ENCODE measurements around the gene PCTP. TPM values are rescaled to one million over a fixed set of nuclear protein-coding genes. Genes with fewer than 3 reads are reported as not detected.

Gene PCTP
- total and polyA plus RNA-seq, 9 of the 15 experiments (the other 6 are each of a cell fraction or from before 2014, with no cell fraction given): 10.9 to 62.3 (median 41.2) TPM

DNA sequence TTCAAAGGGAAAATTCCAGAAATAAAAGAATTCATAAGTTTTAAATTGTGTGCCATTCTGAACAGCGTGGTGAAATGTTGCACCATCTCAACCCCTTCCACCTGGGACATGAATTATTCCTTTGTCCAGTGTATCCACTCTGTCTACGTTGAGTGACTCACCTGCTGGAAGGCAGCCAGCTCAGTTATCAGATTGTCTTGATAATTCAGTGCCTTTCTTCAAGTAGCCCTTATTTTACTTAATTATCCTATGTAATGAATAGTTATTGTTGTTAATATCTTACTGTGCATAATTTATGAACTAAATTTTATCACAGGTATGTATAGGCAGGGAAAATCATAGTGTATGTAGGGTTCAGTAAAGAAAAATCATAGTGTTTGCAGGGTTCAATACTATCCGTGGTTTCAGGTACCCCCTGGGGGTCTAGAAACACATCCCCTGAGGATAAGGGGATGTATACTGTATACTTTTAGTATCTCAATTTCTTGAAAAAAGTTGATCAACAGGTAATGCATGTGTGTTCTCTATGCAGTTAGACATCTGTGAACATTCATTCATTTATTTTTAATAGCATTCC is 7.7 kb upstream of the PCTP start (continued):
- TF ChIP-seq RNF219 (CRISPR knock-in tag; IDR thresholded peaks at IDR 0.05) (no peak), POLR2AphosphoS5 (IDR thresholded peaks at IDR 0.05; ENCODE audit: control insufficient read depth, insufficient read depth, low read depth, low read length) (no peak), ZNF75A (CRISPR knock-in tag; IDR thresholded peaks at IDR 0.05) (no peak), HES1 (IDR thresholded peaks at IDR 0.05; ENCODE audit: low read depth) (no peak), ZNF785 (CRISPR knock-in tag; IDR thresholded peaks at IDR 0.05) (no peak), ZNF146 (CRISPR knock-in tag; IDR thresholded peaks at IDR 0.05; ENCODE audit: unreplicated experiment) (no peak), PKNOX1 (IDR thresholded peaks at IDR 0.05) (peak; percentile 65), SREBF2 (CRISPR knock-in tag; IDR thresholded peaks at IDR 0.05) (no peak), PCBP1 (IDR thresholded peaks at IDR 0.05; ENCODE audit: low read depth, low read length, poor library complexity, severe bottlenecking) (no peak), GATAD2B (IDR thresholded peaks at IDR 0.05; ENCODE audit: borderline replicate concordance) (no peak), ZNF584 (CRISPR knock-in tag; IDR thresholded peaks at IDR 0.05; ENCODE audit: low read depth) (no peak), ZNF589 (CRISPR knock-in tag; IDR thresholded peaks at IDR 0.05; ENCODE audit: low read depth) (no peak), ILK (tag; IDR thresholded peaks at IDR 0.05; ENCODE audit: borderline replicate concordance, low read depth) (no peak), CBFA2T3 (IDR thresholded peaks at IDR 0.05) (no peak), SPI1 (IDR thresholded peaks at IDR 0.05; ENCODE audit: borderline replicate concordance, low read depth, low read length) (no peak), ZNF354B (CRISPR knock-in tag; IDR thresholded peaks at IDR 0.05) (no peak), PYGO2 (tag; IDR thresholded peaks at IDR 0.05) (no peak), TFAP4 (CRISPR knock-in tag; IDR thresholded peaks at IDR 0.05; ENCODE audit: borderline replicate concordance) (no peak), KLF10 (CRISPR knock-in tag; IDR thresholded peaks at IDR 0.05) (no peak)
- TF ChIP-seq, protein P1, sequence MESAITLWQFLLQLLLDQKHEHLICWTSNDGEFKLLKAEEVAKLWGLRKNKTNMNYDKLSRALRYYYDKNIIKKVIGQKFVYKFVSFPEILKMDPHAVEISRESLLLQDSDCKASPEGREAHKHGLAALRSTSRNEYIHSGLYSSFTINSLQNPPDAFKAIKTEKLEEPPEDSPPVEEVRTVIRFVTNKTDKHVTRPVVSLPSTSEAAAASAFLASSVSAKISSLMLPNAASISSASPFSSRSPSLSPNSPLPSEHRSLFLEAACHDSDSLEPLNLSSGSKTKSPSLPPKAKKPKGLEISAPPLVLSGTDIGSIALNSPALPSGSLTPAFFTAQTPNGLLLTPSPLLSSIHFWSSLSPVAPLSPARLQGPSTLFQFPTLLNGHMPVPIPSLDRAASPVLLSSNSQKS (CRISPR knock-in tag; IDR thresholded peaks at IDR 0.05): no peak
- TF ChIP-seq, protein P2, sequence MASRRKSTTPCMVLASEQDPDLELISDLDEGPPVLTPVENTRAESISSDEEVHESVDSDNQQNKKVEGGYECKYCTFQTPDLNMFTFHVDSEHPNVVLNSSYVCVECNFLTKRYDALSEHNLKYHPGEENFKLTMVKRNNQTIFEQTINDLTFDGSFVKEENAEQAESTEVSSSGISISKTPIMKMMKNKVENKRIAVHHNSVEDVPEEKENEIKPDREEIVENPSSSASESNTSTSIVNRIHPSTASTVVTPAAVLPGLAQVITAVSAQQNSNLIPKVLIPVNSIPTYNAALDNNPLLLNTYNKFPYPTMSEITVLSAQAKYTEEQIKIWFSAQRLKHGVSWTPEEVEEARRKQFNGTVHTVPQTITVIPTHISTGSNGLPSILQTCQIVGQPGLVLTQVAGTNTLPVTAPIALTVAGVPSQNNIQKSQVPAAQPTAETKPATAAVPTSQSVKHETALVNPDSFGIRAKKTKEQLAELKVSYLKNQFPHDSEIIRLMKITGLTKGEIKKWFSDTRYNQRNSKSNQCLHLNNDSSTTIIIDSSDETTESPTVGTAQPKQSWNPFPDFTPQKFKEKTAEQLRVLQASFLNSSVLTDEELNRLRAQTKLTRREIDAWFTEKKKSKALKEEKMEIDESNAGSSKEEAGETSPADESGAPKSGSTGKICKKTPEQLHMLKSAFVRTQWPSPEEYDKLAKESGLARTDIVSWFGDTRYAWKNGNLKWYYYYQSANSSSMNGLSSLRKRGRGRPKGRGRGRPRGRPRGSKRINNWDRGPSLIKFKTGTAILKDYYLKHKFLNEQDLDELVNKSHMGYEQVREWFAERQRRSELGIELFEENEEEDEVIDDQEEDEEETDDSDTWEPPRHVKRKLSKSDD (conservative IDR thresholded peaks at IDR 0.05; ENCODE audit: low read length): no peak
